Hematopoietic multipotent progenitor cell treated with erythropoietin and hydrocortisone succinate and interleukin-3 and kit ligand, for 4 days (in vitro differentiated cells): ENCODE results near the gene PAK1.
"Not testable (repeated sequence)": the region's sequence is repeated elsewhere in the genome, so short reads cannot be mapped to it uniquely, and the experiment has no call there.

Experiments
- DNase-seq: peaks from one replicate; pipeline ENCODE4 v3.0.0-alpha.2; 2015

PAK1 gene

DNA sequence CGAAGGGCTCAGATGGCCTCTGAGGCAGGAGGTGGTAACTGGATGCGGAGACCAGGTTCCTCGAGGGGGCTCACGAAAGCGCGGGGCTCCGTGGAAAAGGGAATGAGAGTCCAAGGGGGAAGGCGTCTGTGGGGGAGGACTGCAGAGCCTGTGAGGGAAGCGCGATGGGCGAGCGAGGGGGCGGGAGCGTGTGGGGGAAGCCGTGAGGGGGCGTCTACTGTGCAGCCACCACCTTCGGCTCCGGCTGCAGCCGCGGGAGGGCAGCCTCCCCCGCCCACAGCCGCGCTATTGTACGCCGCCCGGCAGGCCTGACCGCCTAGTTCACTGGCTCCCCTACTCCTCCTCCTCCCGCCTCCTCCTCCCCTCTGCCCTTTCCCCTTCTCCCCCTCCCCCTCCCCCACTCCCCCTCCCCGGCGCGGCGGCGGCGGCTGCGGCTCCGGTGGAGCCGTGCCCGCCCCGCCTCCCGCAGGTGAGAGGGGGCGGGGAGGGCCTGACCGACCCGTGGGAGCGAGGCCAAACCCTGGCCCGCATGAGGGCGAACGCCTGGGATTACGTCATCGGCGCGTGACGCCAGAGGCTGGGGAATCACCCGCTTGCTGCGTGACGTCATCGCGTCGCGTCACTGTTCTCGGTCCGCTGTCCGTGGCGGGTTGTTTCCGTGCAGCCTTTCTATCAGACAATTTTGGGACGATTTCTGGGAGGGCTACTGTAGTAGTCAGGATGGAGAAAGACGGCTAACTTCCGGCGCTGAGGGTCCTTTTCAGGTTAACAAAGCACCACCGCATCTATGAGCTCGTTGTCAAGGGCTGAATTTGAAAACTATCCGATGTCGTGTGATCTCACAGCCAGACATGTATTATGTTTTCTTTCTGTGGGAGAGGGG is at the start of gene PAK1:
PAK1 (minus strand) TSS at position 294 of the 883 bp plus-strand sequence. CDS start 81,574 bp downstream, outside the sequence.
- DNase-seq: peak; percentile 88

DNA sequence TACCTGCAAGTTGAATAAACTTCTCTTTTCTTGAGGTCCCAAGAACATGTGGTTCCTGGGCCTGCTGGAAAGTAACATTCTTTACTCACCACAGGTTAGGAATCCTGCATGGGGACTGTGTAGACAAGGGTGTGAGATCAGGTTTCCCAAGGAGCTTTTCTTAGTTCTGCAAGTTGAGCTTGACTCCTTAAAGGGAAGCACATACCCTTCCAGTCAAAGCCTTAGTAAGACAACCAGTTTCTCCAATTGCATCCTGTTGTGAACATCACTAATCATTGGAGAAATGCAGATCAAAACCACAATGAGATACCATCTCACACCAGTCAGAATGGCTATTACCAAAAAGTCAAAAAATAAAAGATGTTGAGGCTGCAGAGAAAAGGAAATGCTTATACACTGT is 48.3 kb upstream of the PAK1 start:
- DNase-seq: no peak

DNA sequence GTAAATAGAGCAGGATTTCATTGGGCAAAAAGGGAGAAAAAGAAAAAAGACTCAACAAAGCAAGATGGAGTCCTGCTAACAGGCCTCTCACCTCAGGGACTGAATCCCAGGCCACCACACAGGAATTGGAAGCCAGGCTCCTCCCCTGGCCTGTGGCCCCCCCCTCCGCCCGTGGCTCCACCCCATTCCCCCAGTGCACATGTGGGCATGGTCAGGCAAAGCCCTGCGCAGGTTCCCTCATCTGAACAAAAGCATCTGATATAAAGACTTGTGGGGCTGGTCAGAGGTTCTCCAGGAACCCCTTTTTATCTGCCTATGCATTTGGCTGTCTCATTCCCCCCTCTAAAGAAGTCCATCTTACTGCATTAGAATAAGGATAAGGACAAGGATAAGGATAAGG is 46.0 kb upstream of the PAK1 start:
- no peak for DNase-seq

DNA sequence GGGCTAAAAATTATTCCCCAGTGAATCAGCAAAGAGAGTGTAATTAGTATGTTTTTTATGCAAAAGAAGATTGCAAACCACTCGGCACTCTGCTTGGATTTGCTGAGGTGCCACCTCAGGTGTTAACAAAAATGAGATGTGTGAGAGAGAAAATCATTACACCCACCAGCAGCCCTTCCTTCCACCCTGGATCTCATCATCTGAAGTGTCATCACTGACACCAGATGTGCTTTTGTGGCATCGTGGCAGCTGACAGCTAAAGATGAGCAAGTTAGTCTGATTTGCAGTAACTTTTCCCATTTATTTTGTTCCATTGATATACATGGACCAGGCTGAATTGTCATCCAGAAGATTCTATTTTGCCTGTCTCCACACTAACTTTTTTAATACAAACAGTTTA is 44.6 kb upstream of the PAK1 start:
- no peak for DNase-seq

DNA sequence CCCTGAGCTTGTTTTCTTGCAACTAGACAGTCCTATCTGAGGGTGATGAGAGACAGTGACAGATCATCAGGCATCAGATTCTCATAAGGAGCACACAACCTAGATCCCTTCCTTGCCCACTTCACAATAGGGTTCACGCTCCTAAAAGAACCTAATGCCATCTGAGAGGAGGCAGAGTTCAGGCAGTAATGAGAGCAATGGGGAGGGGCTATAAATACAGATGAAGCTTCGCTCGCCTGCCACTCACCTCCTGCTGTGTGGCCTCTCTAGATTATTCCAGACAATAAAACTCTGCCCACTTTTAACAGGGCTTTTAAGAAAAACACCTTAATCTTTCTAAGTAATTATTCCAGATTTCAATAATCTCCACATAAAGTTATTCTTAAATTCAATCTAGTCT is 43.9 kb upstream of the PAK1 start:
- no peak for DNase-seq

DNA sequence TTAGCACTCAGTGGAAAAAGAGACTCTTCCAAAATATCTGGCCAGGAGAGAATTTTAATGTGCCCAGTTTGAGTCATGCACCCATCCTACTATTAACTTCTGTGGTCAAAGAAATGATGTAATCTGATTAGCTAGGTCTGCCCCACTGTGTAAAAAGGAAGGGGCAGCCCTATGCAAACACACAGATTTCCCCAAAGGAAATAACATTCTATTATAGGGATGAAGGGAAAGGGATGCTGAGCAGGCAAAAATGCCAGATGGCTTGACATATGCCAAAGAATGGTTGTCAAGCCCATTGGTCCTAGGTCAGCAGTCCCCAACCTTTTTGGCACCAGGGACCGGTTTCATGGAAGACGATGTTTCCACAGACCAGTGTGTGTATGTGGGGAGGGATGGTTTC is 43.3 kb upstream of the PAK1 start:
- no peak for DNase-seq

DNA sequence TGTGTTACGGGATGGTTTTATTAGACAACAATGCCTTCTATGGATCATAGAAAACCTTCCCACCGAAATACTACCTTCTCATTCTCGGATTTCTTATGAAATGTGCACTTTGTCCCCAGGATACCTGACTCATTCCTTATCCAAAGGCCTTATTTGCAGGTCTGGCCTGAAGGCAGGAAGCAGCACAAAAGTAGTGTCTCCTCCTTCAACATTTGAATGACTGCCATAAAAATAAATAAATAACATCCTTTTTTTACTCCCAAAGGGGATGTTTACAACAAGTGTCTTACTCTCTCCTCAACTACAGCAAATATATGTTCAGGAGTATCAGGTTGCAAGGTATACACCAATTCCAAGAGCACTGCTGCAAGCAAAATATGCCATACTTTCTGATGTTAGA is 41.6 kb upstream of the PAK1 start:
- no peak for DNase-seq

DNA sequence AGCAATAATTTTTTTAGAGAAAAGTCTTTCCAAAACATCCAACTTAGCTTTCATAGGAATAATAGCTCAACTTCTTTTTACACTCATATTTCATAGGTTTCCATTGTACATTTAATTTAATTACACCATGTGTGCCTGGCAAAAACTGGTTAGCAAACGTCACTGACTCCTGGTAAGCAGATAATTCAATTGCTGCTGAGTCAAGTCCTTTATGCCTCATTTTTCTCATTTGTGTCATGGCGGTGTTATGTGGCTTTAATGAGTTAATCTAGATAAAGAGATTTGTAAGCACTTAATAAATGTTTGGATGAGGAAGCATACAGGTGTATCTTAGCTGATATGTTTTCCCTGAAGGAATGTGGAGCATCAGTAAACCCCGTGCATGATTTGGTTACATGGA is 41.2 kb upstream of the PAK1 start:
- DNase-seq: no peak

DNA sequence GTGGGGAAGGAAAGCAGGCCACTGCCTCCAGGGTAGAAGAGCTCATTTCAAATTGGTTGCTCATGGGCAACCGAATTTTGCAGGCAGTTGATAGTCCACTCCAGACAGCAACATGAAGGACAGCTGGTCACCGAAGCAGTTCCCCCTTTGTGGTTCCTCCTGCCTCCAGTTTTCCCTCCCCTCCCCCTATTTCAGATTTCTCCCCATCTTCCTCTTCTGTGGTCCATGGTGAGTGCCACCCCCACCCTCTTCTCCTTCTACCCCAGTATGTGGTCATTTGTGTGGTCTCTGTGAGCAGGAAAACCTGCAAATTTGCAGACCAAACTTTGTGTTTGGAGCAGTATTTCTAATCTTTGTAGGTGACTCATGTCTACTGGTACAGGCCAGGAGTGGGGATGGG is 38.2 kb upstream of the PAK1 start:
- DNase-seq: peak; percentile 66

DNA sequence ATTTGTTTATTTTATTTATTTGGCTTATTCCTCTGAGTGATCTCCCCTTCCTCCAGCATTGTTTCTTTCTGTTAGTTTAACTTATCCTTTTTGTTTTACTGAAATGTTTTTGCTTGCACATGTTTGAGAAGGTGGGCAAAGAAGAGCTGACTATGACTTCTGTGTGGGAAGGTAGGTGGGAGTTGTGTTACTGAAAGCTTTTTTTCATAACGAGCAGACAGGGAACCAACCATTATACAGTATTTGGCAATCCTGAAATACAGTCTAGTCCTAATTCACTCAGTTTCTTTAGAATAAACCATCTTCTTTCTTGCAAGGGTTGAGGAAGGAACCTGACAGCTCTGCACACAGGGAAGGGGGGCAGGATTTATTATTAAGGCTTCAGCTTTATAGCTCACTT is 37.0 kb upstream of the PAK1 start:
- no peak for DNase-seq

DNA sequence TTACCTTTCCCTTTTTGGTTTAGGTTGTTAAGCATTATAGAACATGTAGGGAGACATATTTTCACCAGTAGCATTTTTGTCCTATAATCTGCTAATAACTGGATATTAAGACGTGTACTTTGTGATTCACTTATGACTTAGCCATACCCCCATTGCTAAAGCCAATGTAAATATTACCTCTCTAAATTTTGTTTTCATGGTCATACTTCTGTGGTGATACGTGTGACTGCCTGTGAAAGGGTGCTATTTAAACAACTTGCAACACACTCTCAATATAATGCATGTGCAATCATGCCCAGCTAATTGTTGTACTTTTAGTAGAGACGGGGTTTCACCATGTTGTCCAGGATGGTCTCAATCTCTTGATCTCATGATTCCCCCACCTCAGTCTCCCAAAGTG is 36.2 kb upstream of the PAK1 start:
- no peak for DNase-seq

DNA sequence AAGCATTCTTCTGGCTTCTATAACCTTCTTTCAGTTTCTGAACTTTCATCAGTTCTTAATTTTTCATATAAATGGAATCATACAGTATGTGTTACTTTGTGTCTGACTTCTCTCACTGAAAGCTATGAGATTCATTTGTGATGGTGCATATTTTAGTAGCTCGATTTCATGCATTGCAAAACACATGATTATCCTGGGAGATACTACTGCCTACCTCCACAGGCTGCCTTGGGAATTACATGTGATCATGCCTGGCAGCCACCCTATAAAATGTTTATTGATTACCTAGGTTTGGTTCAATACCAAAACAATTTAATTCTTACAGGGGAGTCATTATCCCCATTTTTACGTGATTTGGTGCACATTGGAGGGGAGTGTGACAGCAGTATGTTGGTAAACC is 34.1 kb upstream of the PAK1 start:
- no peak for DNase-seq

DNA sequence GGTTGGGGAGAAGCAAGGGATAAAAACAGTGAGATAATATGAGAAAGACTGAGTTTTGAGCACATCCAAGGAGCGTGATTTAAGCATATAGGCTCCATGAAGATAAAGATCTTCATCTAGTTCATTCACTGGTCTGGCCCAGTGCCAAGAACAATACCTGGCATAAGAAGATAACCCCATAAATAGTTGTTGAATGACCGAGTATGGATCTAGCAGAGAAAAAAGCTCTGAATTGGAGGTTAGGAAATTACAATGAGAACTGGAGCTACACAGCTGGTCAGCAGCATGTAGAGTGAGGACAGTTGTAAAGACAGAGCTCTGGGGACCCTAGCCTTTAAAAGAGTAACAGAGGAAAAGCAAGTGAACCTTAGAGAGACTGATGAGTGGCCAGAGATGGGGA is 33.0 kb upstream of the PAK1 start:
- DNase-seq: no peak

DNA sequence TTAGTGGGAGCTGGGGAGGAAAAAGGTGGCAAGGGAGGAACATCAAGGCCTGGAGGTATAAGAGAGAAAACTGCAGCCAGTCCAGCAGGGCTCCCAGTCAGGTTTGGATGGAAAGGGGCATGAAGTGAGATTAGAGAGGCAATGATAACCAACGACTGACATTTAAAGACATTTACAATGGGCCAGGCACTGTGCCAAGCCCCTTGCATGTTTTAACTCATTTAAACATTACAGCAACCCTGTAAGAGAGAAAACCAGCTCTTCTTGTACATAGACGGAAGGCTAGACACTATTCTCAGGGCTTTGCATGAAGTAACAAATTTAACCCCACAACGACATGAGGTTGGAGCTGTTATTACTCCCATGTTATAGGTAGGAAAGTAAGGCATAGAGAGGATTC is 32.1 kb upstream of the PAK1 start:
- no peak for DNase-seq

DNA sequence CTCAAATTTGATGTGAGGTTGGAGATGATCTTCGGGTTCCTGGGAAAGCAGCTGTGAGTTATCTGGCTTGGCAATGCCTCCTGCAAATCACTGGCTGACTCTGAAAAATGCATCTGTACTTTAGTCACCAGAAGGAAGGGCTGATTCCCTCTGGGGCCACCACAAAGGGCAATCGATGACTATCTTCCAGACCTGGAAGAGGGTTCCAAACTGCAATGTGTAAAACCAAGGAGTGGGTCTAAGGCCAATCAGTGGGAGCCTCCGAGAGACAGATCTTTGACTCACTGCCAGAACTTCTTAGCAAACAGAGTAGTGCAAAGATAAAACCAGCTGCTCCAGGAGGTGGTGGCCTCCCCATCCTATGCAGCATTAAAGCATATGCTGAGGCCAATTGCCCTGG is 29.1 kb upstream of the PAK1 start:
- peak; percentile 72 for DNase-seq

DNA sequence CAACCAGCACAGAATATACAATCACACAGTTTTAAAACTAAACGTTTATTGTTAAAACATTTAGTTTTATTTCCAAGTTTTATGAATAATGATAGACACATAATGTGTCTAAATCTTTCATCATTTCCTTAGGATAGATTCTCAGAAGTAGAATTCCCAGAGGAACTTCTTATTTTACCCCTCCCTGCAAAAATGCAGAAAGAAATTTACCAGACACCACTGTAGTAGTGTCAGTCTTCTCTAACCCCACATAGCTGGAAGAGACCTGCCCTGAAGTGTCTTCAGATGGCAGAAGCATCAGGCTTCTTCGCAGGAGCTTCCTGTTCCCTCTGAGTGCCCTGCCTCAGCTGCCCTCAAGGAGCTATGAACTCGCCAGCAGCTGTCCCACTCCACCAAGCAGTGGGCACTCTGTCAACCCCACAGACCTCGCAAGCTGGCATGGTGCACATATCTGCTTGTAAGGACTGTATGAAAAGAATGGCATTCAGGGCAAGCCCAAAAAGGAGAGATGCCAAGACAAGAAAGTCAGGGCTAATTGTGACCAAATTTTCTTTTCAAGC is 28.5 kb upstream of the PAK1 start:
- no peak for DNase-seq

DNA sequence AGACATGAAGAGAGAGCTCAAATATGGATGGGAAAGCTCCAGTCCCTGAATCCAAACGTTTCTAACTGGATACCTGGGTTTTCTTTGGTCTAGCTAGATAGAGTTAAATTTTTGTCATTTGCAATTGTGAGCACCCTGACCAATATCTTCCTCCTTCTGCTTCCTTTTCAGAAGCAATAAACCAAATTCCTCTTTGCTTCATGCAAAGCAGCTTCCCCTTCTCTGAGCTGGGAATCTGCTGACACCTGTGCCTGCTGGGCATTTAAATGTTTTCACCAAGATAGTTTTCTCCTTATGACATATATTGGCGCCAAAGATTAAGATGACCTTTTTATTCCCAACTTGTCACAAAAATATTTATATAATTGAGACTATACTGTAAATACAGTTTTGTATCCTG is 27.9 kb upstream of the PAK1 start:
- DNase-seq: peak; percentile 27

DNA sequence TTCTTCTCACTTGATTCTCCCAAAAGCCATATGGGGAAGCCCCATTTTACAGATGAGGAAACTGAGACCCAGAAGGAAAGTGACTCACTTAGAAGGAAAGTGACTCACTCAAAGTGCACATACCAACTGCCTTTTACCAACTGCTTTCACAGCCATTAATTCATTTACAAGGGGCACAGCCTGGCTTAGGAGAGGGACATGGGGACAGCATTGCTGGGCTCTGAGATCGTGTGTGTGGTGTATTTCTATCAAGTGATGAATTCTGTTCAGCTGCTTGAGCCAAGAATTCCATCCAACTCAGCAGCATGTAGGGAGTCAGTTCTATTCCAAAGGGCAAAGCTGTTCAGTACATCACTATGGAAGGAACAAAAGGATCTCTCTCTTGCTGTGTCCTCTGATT is 23.5 kb upstream of the PAK1 start:
- no peak for DNase-seq

DNA sequence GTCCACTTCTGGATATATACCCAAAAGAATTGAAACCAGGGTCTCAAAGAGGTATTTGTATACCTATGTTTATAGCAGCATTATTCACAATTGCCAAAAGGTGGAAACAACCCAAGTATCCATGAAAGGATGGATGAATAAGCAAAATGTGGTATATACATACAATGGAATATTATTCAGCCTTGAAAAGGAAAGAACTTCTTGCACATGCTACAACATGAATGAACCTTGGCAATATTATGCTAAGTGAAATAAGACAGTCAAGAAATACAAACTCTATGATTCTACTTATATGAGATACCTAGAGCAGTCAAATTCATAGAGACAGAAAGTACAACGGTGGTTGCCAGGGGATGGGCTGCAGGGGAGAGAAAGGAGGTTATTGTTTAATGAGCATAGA is 21.6 kb upstream of the PAK1 start:
- DNase-seq: no peak

DNA sequence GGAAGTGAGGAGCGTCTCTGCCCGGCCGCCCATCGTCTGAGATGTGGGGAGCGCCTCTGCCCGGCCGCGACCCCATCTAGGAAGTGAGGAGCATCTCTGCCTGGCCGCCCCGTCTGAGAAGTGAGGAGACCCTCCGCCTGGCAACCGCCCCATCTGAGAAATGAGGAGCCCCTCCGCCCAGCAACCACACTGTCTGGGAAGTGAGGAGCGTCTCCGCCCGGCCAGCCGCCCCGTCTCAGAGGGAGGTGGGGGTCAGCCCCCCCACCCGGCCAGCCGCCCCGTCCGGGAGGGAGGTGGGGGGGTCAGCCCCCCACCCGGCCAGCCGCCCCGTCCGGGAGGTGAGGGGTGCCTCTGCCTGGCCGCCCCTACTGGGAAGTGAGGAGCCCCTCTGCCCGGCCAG is 16.1 kb upstream of the PAK1 start:
- not testable (repeated sequence) for DNase-seq

DNA sequence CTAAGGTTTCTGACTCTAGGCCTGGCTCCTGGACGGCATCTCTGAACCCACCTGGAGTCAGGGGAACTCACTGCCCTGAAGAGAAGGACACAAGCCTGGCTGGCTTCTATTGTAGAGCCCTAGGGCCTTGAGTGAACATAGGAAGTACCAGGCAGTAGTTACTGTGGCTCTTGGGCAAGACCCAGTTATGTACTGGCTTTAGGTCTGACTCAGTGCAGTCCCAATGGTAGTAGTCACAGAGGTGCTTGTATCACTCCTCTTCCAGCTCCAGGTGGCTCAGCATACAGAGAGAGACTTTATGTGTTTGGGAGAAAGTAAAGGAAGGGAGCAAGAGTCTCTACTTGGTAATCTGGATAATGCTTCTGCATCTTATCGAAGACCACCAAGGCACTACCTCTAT is 13.9 kb upstream of the PAK1 start:
- DNase-seq: no peak

DNA sequence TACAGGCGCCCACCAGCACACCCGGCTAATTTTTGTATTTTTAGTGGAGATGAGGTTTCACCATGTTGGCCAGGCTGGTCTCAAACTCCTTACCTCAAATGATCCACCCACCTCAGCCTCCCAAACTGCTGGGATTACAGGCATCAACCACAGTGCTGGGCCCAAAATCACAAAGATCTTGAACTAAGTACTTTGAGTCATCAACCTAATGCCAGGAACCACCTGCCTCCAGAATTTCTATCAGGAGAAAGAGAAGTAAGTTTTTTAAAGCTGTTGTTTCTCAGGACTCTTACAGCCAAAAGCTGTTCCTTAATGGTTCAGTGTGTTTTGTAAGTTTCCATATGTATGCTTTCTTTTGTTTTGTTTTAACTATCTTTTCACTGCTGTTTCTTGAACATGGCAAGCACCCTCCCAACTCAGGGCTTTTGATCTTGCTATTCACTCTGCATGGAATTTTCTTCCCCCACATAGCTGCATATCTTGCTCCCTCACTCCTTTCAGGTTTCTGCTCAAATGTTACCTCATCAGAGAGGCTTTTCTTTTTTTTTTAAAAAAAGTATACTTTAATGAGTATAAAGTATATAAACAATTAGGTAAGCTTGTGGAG is 6.0 kb upstream of the PAK1 start:
- no peak for DNase-seq

DNA sequence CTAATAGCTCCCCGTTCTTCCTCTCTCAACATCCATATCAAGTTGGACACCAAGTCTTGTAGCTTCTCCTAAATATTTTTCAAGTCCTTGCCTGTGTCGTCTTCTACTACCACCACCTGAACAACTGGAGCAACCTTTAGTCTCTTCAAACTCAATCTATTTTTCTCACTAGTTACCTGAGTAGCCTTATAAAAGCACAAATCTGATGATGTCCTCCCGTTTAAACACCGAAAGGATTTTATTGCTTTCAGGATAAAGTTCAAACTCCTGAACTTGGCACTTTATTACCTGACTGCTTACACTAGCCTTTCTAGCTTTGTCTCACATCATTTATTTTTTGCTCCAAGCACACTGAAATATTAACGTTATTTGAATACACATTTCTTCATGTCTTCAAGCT is 1.3 kb upstream of the PAK1 start:
- no peak for DNase-seq

DNA sequence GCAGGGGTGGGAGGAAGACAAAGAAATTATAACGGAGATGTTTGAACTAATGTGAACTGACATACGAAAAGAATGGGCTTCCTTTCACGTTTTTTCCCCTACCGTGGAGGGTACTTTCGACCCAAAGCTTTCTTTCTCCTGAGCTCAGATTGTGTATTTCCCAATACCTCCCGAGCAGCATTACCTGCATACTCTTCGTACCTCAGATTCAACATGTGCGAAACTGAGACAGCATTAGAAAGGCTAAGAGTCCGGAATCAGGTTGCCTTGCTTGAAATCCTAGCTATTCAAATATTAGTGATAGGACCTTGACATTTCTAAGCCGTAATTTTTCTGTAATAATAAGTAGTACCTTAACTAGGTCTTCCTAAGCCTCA is 778 bp upstream of the PAK1 start:
- no peak for DNase-seq
